Measurements from ENCODE around the gene FLYWCH2. TPM values are rescaled to one million over a fixed set of nuclear protein-coding genes. Genes with fewer than 3 reads are reported as not detected.

Gene FLYWCH2
- total and polyA plus RNA-seq, 9 of the 15 experiments (the other 6 are each of a cell fraction or from before 2014, with no cell fraction given): 0.70 to 55.5 (median 7.6) TPM

- no peak overlapping the region for H3K4me2 ChIP-seq (ENCODE audit: insufficient read depth, low read length)
- WGBS (ENCODE audit: insufficient coverage, low coverage, missing lambda C conversion rate): 39% methylated on average over 6 of the region's 6 CpGs
- no peak overlapping the region for H2AFZ ChIP-seq (ENCODE audit: low read depth, low read length)
- in situ Hi-C loops (cut with MboI) (loop anchor here (5.0 kb wide), 2 partner anchors 35 to 40 kb away; partner anchors contain the start of gene FLYWCH1), intact Hi-C loops (cut with micrococcal nuclease) (loop anchor here (5.0 kb wide), 1 partner anchor 110 kb away; the partner anchor contains the start of gene PKMYT1)
- H3K79me2 ChIP-seq (ENCODE audit: control insufficient read depth, insufficient read depth, low read length): no peaks in the 10 kb centered on the region
- no peaks in the 10 kb centered on the region for H3K9me1 ChIP-seq (ENCODE audit: control insufficient read depth, insufficient read depth, low read length)
- H3K4me3 ChIP-seq: no peak overlapping the region
- FAIRE-seq: no peak
- H4K20me1 ChIP-seq (replicated peaks; ENCODE audit: control insufficient read depth, insufficient read depth, low read length): no peaks in the 10 kb centered on the region
- ChIA-PET POLR2A (interaction anchor here (0.5 to 1.1 kb wide), 4 partner anchors 27 to 1408 kb away, joined by 3 read pairs; no protein-coding TSS in a partner anchor), CTCF (ENCODE audit: low intra/inter-chr PET ratio) (no interaction called here)
- no peak for ATAC-seq
- H3K27me3 ChIP-seq (ENCODE audit: control insufficient read depth in 2 of 2, insufficient read depth in 2 of 2, low read length in 2 of 2): no peaks in the 10 kb centered on the region
- no TSS peak for BruUV-seq (replicated peaks)
- no peaks in the 10 kb centered on the region for H3K9me3 ChIP-seq (replicated peaks; ENCODE audit: control insufficient read depth, insufficient read depth, low read depth, low read length)
- H3K27ac ChIP-seq (ENCODE audit: extremely low read depth, low read depth, low read length): no peak overlapping the region
- no peak for DNase-seq (ENCODE audit: extremely low read depth in 1 of 4, low spot score in 3 of 4)
- no peaks in the 10 kb centered on the region for H3K36me3 ChIP-seq (ENCODE audit: control insufficient read depth, insufficient read depth, low read length)
- no peak for TF ChIP-seq SIX5 (IDR thresholded peaks at IDR 0.05; ENCODE audit: borderline replicate concordance in 1 of 2, insufficient read depth in 1 of 2, low read depth in 1 of 2, low read length in 2 of 2)
- H3K9ac ChIP-seq (ENCODE audit: insufficient read depth in 1 of 2, low read depth in 2 of 2, low read length in 2 of 2): 0 out of 4 replicates have a peak overlapping the region, but pooled peaks of 1 of the 2 experiments have one; percentile 75
- H3K4me1 ChIP-seq (replicated peaks in 1 of 2; ENCODE audit: control insufficient read depth in 2 of 2, insufficient read depth in 2 of 2, low read length in 2 of 2): peaks cover 4 to 19% of the 10 kb centered on the region in 2 experiments; a peak in 3 of 5 replicates
Observed at GRCh38 chr16:2871926-2872325, 11.1 kb upstream of the FLYWCH2 start.

- Histone ChIP-seq H2AFZ (ENCODE audit: low read depth, low read length) (peak overlapping the region; percentile 54), H3K27me3 (ENCODE audit: control insufficient read depth in 2 of 2, insufficient read depth in 2 of 2, low read length in 2 of 2) (no peaks in the 10 kb centered on the region), H3K36me3 (ENCODE audit: control insufficient read depth, insufficient read depth, low read length) (no peaks in the 10 kb centered on the region), H3K9me1 (ENCODE audit: control insufficient read depth, insufficient read depth, low read length) (no peaks in the 10 kb centered on the region), H3K27ac (ENCODE audit: extremely low read depth, low read depth, low read length) (no peak overlapping the region), H3K9me3 (replicated peaks; ENCODE audit: control insufficient read depth, insufficient read depth, low read depth, low read length) (no peaks in the 10 kb centered on the region), H3K4me3 (no peak overlapping the region), H3K9ac (ENCODE audit: insufficient read depth in 1 of 2, low read depth in 2 of 2, low read length in 2 of 2) (peak overlapping the region in 1 of 2 experiments; percentile 68; a peak in 1 of 4 replicates), H3K4me1 (replicated peaks in 1 of 2; ENCODE audit: control insufficient read depth in 2 of 2, insufficient read depth in 2 of 2, low read length in 2 of 2) (peaks cover 0 to 11% of the 10 kb centered on the region in 2 experiments; a peak in 3 of 5 replicates), H3K4me2 (ENCODE audit: insufficient read depth, low read length) (peak overlapping the region; percentile 50; the same call in 1 of the 2 replicates), H3K79me2 (ENCODE audit: control insufficient read depth, insufficient read depth, low read length) (no peaks in the 10 kb centered on the region), H4K20me1 (replicated peaks; ENCODE audit: control insufficient read depth, insufficient read depth, low read length) (no peaks in the 10 kb centered on the region)
- BruUV-seq (replicated peaks): no TSS peak
- TF ChIP-seq DPF2 (IDR thresholded peaks at IDR 0.05) (0 out of 2 replicates have a peak, but pooled peaks have one; percentile 5), SRSF9 (IDR thresholded peaks at IDR 0.05; ENCODE audit: borderline replicate concordance, low read depth, low read length) (no peak)
- ATAC-seq (peak; percentile 29), DNase-seq (ENCODE audit: extremely low read depth in 1 of 4, low spot score in 3 of 4) (peak in 2 of 4 experiments; percentile 12 to 37), FAIRE-seq (no peak)
- CTCF ChIA-PET (ENCODE audit: low intra/inter-chr PET ratio): interaction anchor here (0.7 to 2.9 kb wide), 4 partner anchors 32 to 109 kb away, joined by 7 to 24 read pairs (median 14); no protein-coding TSS in a partner anchor
- POLR2A ChIA-PET: interaction anchor here (0.6 to 1.0 kb wide), 4 partner anchors 9 to 77 kb away, joined by 3 to 5 read pairs (median 4); partner anchors contain the start of genes FLYWCH1 and FLYWCH2
- in situ Hi-C loops (cut with MboI): loop anchor here (5.0 kb wide), 2 partner anchors 37 to 38 kb away; partner anchors contain the start of gene FLYWCH1
- intact Hi-C loops (cut with micrococcal nuclease): loop anchor here (2.0 to 5.0 kb wide), 2 partner anchors 45 to 108 kb away; partner anchors contain the start of gene PKMYT1
- WGBS (ENCODE audit: insufficient coverage, low coverage, missing lambda C conversion rate): 26% methylated on average over 19 of the region's 21 CpGs
Observed at GRCh38 chr16:2874032-2874911, 8.7 kb upstream of the FLYWCH2 start.
